Fibroblast of the aortic adventitia (primary cell): ENCODE results near the gene DLL1. TPM values are rescaled to one million over a fixed set of nuclear protein-coding genes. Genes with fewer than 3 reads are reported as not detected.
A peak's percentile ranks its signal among the peaks of the same experiment; 100 is the strongest.

Experiments
- DNase-seq: peaks from one replicate; pipeline ENCODE4 v3.0.0-alpha.2; 2010; ENCODE audit warnings: low read depth
- H3K4me3 ChIP-seq: 2 replicates; pipeline ENCODE4 v1.5.1; 2011; ENCODE audit warnings: low read depth, mild to moderate bottlenecking, control low read depth, low read length, moderate library complexity
- CTCF ChIP-seq: IDR thresholded peaks from 2 replicates; pipeline ENCODE4 v1.5.1; 2011; ENCODE audit warnings: mild to moderate bottlenecking, low read length, control low read depth, inconsistent platforms; ENCODE audit not compliant: insufficient read depth
- total RNA-seq: library from RNA; depleted of rRNA; stranded (reverse); fragments of >200 nt; gene quantifications from 2 replicates; pipeline ENCODE4 v1.2.3, GENCODE V29; 2012; ENCODE audit warnings: low replicate concordance

Gene DLL1
- total RNA-seq, 1 donor, result 0.09 TPM

- H3K4me3 ChIP-seq, result peak overlapping the region; percentile 40
- no peak for TF ChIP-seq CTCF
- no peak for DNase-seq
Observed at GRCh38 chr6:170291271-170292110, 613 bp upstream of the DLL1 start.

GRCh38 chr6:170289951-170290295, 955 bp downstream of the DLL1 start:
- H3K4me3 ChIP-seq, result peak overlapping the region; percentile 68
- no peak for DNase-seq
- TF ChIP-seq CTCF, result no peak

GRCh38 chr6:170289180-170289931, 1.5 kb downstream of the DLL1 start:
- H3K4me3 ChIP-seq, result peak overlapping the region; percentile 68

GRCh38 chr6:170288852-170289179, 2.1 kb downstream of the DLL1 start:
- no peak overlapping the region for H3K4me3 ChIP-seq
- no peak for DNase-seq

More at GRCh38 chr6:170289180-170289931, 1.5 kb downstream of the DLL1 start:
- DNase-seq, result no peak
- TF ChIP-seq CTCF, result no peak

GRCh38 chr6:170288091-170288631, 2.7 kb downstream of the DLL1 start:
- H3K4me3 ChIP-seq, result no peak overlapping the region
- DNase-seq, result no peak
- no peak for TF ChIP-seq CTCF

More at GRCh38 chr6:170288852-170289179, 2.1 kb downstream of the DLL1 start:
- TF ChIP-seq CTCF, result no peak

- no peak overlapping the region for H3K4me3 ChIP-seq
- no peak for TF ChIP-seq CTCF
- DNase-seq, result no peak
Observed at GRCh38 chr6:170287371-170287876, 3.5 kb downstream of the DLL1 start.
